8988T (cell line): ENCODE data around the gene APH1B.
"Not testable (repeated sequence)": the region's sequence is repeated elsewhere in the genome, so short reads cannot be mapped to it uniquely, and the experiment has no call there.

Experiments used
- DNase-seq: peaks from one replicate; pipeline ENCODE4 v3.0.0; 2011

Gene APH1B

DNA sequence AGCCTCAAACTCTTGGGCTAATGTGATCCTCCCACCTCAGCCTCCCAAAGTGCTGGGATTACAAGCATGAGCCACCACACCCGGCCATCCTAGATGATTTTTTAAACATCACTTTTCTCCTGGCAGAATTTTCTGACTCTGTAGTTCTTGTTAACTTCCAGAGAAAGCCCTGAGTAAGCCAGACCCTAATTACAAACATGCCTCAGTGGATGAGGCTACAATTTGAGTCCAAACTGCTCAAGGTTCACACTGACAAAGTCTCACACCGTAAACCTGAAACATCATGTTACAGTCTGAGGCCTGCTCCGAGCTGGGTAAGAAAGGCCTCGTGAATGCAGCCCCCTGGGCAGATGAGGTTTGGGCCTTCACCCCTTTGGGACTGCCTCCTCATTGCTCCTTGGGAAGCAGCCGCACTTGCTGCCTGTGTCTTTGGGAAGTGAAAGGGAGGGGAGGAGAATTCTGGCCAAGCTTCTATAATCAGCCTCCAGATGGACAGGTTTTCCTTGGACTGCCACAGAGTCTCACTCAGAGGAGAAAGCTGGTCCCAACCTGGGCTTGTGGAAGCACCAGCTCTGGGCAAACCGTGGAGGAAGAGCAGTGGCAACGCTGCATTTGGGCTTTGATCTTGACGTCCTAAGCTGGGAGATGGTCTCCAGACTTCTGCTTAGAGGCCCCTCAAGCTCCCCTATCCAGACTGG, 58.3 kb downstream of the APH1B start:
- no peak for DNase-seq

DNA sequence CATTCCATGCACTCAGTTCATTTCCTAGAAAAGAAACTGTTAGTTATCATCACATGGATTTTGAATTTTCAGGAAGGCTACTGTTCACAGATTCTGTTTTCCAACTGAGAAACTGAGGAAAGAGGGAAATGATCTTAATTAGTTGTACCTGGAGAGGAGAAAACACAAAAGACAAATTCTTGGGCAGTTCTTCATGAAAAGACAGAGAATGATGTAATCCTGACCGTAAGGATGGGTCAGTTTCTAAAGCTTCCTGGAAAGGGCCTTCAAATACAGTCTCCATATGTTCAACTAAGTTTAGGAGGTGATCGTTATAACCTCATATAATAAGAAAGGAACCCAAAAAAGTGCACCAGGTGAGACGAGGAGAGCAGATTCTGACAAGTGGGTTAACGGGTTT, 59.6 kb downstream of the APH1B start:
- DNase-seq, result no peak

DNA sequence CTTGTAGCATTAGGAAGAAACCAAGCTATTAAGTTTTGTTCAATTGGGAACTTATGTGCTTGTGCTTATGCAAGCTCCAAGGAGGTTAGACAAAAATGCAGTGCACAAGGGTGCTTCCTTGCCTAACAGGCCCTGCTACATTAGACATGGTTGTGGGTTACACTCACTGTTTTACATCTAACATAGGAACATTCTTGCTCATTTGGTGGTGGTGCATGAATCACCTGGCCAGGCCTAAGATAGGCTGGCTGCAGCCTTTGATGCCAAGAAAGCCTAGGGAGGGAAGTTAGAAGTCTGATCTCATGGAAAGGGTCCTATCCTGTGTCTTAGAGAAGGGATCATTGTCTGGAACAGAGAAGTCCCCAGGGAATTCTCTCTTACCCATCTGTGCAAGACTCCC, 60.8 kb downstream of the APH1B start:
- no peak for DNase-seq

DNA sequence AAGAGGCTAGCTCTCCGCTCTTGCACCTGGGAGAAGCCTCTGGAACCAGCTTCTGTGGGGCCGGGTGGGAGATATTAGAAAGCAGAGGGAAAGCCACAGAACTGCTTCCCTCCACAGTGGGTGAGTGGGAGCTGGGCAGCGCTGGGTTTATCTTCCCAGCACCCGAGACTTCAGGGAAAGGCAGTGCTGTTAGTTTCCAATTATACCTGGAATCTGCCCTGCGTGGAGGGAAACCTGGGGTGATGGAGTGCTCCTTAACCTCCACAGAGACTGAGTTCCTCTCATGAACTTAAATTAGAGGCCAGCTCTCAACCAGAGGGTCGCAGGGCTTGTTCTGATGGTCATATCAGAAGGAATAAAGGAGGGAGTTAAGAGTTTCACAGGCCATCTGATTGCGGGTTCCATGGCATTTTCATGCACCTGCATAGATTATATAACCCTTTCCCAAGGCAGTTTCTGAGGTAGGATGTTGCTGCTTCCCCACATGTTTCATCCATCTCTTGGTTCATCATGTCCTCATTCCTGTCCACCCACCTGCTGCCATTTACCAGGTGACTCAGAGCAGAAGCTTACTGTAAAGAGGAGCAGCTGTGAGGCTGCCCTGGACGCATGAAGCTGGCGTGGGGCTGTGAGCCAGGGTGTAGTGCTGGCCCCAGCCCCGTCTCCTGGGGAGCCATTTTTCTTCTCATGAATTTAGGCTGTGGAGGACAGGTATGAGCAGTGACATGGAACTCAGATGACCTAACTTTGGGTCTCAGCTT, 61.8 kb downstream of the APH1B start:
- no peak for DNase-seq

DNA sequence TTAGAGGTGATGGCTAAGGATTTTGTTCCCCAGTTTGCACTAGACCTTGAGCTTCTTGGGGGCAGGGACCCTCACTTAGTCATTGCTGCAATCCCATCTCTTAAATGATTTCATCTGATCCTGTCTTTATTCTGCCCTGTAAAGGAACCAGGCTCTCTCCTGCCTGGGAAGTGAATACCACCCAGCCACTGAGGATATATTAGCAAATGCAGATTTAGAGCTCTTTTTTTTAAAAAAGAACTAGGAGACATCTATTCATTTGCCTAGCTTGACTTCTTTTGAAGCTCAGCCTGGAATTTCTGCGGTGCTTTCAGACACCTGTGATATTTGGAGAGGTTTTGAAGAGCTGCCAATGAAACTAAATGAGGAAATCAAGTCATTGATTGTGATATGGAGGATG, 62.4 kb downstream of the APH1B start:
- no peak for DNase-seq

DNA sequence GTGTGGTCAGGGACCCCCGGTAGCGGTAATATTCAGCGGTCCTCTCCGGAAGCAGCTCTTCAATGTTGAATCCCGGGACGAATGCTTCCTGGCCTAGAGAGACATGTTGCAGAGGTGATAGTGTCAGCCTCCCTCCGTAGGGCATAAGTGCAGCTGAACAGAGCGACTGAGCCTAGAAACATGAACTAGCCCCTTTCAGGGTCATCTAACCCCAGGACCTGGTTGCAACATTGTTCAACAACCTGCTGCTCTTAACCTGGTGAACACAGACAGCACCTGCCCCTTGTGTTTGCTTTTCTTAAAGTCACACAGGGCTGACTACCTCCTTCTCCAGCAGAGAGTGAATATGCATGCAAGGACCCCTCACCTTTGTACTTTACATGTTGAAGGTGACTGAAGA, 62.9 kb downstream of the APH1B start:
- no peak for DNase-seq

DNA sequence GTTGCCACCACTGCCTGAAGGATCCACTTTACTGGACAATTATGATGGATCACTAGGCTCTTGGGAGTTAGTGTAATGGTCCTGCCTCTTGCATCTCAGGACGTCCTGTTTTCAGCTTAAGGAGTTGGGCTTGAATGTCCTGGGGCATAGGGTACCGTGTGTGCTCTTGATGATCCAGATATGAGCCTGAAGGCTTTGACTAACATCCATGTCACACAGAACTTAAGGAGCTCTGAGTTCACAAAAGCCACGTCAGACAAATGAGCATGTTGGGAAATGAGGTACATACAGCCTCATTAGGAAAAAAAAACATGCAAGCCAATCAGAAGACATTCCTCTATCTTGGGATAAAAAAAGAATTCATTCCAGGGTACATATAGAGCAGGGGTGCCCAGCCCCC, 63.5 kb downstream of the APH1B start:
- no peak for DNase-seq

DNA sequence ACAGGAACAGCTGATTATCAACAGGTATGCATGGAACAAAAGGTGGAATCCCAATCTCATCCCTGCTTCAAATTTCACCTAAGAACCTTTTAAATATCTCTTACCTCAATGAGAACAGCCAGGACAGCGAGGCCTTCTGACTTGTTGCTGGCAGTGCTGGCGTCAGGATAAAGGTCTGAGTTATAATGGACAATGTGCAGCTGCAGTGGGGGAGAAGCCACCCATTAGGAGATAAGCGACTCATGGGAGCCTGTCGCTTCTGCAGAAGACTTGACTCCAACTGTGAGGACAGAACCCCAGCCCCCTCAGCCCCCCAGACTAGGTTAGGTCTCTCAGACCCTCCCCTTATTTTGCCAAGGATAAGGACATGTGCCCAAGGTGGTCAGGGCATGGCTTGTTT, 64.5 kb downstream of the APH1B start:
- DNase-seq, result no peak

DNA sequence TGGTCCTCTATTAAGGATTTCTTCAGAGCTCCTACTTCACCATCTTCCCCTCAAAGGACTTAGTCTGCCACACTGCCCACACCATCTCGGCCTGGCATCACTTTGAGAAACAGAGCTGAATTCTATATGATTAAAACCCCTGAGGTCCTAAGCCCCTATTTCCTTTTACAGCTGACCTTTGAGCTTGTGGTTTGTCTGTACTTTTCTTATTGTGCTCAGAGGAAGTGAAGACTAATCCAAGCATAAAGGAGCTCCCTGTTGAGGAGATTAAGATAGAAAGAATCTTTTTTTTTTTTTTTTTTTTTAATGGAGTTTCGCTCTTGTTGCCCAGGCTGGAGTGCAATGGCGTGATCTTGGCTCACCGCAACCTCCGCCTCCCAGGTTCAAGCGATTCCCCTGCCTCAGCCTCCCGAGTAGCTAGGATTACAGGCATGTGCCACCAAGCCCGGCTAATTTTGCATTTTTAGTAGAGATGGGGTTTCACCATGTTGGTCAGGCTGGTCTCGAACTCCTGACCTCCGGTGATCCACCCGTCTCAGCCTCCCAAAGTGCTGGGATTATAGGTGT, 65.7 kb downstream of the APH1B start:
- DNase-seq, result not testable (repeated sequence)

DNA sequence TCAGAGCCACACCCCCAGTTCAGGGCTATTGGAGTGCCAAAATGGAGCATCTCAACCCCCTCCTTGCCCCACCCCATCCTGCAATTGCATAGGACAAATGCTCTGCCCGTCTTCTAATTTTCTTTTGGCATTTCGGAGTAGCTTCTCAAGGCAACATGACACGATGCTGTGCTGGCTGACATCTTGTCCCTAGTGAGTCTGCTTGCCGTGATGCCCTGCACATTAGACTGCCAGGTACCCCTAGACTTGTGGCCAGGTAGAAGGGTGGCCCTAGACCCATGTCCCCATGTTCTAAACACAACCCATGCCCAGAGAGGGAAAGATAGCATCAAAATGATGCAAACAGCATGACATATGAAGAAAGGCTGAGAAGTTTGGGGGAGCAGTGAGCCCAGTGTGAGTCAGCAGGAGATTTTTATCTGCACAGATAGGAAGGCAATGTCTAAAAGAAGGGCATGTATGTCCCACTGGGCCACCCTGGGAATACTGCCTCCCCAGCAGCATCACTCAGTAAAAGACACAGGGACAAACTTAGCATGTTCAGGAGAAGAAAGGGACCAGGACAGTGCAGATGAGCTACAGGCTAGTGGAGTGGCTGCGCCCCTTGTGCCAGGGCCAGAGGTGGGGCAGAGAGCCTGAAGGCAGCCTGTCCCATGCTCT, 67.5 kb downstream of the APH1B start:
- DNase-seq, result no peak

DNA sequence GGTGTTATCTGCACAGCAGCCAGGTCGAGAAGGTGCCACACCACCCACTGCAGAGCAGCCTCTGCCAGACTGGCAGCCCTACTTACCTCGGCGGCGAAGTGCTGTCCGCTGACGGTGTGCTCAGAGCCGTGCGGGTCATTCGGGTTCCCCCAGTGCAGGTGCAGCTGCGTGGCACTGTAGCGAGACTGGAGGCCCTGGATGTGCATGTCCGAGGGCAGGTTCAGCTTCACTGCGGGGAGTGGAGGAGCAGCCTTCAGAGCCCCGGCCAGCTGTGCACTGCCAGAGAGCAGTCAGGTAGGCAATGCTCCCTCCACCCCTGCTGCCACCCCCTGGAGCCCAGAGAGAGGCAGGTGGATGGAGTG, 68.0 kb downstream of the APH1B start:
- DNase-seq, result no peak

DNA sequence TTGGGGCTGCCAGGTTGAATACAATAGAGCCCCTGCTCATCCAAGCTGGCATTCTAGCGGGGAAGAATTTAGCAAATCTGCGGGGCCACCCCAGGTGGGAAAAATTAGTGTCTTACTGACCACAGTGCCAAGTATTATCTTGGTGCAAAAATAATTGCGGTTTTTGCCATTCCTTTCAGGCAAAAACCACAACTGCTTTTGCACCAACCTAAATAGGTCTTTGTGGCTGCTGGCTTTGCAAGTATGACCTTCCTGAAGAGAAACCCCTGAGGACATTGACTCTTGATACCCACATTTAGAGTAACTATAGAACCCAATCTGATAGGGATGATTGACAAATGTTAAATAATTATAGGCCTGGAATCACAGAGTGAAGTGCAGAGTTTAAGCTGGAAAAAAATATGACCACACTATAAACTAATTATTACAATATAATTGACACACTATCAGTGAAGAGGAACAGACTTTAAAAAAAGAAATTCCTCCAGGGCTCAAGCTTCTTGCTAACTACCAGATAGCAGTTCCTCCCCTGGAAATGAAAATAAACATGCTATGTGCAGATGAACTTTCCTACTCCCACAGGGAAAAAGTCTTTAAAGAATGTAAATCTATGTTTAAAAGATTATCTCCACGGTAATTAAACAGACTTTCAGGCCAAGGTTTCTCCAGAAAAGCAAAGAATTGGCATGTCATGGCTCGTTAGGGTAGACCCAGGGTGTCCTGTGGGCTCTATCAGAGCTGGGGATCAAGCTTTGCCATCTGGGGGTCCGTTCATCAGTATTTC, 69.9 kb downstream of the APH1B start:
- no peak for DNase-seq

DNA sequence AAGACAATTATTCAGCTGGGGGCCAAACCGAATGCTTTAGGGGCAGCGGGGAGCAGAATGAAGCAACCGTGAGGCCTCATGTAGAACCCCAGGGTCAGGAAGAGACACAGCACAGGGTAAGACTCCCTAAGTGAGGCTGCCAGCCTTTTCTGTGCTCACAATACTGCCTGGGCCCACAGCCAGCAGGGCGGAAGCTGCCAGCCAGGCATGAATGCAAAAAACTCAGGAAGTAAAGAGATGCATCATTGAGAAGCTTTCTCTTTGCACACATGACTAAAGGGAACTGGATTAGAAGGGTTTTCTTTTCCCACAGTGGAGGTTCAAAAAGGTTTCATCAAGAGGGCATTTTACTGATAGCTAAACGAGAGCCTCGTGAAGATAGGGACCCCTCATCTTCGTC, 71.0 kb downstream of the APH1B start:
- DNase-seq, result peak; percentile 24

DNA sequence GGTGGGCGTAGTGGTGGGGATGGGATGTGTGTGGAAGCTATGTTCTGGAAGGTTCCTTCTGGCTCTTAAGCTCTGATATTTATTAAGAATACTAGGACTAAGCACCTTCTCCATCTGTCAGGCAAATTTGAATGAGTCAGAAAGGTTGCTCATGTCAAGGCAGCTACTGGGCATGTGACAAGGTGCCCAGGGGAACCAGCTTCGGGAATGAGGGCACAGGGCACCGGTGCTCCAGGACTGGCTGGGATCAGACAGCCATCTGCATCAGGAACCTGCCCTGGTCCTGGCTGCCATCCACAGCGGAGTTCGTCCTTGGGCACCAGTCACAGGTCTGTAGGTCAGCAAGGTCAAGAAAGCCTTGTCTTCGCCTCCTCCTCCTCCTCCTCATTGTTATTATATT, 71.8 kb downstream of the APH1B start:
- no peak for DNase-seq

DNA sequence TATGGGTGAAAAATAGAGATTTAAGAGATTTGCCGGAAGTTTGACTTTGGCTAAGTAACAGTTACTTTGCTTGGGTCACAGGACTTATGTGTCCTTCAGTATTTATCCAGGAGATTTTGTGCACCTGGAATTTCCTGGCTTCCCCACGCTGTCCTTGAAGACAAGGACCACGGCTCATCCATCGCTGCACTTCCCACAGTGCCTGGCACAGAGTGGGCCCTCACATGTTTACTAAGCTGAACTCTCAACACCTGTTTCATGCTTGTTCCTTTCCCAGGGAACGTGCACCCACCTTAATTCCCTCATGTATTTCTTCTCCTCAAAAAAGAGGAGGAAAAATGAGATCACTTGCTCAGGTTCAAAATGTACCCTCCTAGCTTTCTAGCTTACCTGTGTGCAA, 72.2 kb downstream of the APH1B start:
- DNase-seq, result no peak

DNA sequence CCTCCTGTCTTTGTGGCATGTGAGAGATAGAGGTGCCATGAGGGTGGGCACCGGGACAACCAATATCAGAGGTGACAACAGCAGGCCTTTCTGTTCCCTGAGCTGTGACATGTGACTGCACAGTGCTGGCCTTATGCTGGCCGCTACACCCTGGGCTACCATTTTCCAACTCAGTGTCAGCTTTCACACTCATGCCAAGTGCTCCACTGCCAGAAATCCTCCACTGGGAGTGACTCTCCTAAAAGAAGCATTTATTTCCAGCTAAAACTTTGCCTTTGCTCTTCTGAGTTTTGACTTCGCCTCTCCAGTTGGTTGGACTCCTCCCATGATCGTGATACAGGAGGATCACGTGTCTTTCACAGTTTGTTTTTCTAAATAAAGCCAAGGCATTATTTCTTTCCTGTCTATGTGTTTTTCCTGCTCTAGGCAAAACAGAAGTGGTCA, 72.8 kb downstream of the APH1B start:
- no peak for DNase-seq

DNA sequence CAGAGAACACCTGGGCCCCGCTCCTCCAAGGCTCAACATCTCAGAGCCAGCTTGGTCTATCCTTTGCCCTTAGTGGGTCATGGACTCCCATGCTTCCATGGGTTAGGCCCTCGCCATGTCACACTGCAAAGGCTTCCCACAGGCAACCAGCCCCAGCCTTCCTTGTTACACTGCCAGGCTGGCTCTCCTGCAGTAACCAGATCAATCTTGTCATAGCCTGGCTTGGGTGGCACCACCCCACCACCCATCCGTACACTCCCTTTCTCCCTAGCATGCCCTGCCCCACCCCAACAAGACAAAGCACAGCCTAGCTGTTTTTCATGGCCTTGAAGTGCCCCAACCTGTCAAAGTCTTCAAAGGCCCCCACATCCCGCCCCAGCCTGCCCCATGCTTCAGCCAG, 73.8 kb downstream of the APH1B start:
- no peak for DNase-seq

DNA sequence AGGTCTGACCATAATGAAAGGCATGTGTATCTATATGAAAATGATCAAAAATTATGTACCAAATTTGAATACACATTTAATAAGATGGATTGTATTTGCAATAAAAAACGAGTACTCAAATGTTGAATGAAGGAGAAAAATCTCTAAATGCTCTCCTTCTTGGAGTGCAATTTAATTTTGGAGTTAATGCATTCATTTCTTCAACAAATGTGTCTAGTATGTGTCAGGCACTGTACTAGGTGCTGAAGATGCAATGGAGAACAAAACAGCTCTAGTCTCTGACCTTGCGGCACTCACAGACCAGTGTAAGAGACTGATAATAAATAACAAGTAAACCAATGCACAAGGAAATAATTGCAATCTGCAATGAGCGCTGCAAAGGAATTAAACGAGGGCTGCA, 75.4 kb downstream of the APH1B start:
- no peak for DNase-seq

DNA sequence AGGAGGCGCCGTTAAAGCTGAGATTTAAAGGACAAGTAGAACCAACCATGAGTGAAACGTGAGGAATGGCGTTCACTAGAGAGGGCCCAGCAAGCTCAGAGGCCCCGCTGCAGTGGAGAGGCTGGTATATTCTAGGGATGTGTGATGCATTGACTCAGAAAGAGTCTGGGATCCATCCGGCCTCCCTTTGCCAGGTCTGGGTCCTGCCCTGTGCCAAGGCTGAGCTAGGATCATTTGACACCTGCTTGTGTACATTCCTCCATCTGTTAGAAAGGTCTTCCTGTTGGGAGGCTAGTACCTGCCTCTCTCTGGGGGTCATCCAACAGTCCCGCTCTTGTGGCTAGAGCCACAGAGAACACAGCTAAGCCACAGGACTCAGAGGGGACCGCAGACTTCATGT, 75.9 kb downstream of the APH1B start:
- no peak for DNase-seq

DNA sequence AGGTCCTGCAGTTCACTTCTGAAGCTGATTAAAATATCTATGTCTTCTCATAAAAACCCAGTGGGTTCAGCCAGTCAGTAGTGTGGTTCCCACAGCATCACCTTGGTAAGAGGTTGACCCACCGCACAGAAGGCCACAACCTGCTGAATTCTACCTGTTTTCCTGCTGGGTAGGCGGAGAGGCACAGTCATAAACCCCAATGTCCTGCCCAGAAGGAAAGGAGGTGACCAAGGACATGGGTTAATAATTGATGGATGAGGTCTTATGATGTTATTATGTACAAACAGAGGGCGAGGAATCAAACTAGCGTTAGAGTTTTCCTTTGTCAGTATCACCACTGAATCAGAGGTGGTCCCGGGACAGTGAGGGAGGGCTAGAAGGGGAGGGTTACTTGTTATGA, 76.5 kb downstream of the APH1B start:
- no peak for DNase-seq

DNA sequence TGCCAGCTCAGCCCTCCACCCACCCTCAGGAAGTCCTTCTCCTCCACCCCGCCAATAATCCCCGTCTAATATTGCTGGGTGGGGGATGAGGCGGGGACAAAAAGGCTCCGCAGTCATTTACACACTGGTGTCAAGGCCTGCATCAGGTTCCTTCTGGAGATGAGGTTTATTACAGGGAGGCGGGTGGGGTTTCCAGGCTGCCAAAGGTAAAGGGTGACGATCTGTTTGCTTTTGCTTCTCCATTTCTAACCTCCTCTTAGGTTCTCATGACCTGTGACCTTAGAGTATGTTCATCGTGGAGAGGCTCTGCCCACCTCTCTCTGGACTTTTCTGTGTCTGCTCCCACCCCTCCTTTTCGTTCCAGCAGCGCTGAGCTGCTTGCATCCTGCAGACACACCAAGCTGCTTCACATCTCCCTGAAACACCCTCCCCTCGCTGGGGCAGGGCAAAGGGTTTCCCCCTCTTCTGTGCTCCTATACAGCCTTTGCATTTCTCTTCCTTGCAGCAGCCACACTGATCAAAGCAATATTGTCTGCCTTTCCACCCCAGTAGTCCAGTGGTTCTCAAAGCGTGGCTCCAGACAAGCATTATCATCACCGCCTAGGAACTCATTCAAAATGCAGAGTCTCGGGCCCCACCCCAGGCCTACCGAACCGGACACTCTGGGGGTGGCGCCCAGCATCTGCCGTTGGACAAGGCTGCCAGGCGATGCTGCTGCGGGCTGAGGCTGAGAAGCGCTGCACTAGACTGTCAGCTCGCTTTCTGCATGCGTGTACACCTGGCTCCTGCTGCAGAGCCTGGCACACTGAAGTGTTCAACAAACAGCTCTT, 77.6 kb downstream of the APH1B start:
- no peak for DNase-seq

DNA sequence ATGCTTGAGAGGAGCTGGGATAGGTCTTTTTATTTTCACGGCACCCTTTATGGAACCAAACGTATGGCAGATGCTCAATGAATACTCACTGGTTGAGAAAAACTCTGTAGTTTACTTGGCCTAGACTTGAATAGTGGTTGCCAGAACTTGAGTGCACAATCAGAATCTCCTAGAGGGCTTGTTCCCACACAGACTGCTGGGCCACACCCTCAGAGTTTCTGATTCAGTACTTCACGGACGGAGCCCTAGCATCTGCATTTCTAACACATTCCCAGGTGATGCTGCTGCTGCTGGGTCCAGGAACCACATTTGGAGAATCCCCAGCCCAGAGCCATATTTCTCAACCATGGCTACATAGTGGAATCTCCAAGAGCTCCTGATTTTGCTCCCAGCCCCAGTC, 79.7 kb downstream of the APH1B start:
- no peak for DNase-seq
